GM03348 (cell line): ENCODE measurements around the gene KLF5.
A peak's percentile ranks its signal among the peaks of the same experiment; 100 is the strongest.
"Not testable (repeated sequence)": the region's sequence is repeated elsewhere in the genome, so short reads cannot be mapped to it uniquely, and the experiment has no call there.

Source experiments
- DNase-seq: peaks from one replicate; pipeline ENCODE4 v3.0.0; 2012; ENCODE audit warnings: low spot score

Gene KLF5

DNA sequence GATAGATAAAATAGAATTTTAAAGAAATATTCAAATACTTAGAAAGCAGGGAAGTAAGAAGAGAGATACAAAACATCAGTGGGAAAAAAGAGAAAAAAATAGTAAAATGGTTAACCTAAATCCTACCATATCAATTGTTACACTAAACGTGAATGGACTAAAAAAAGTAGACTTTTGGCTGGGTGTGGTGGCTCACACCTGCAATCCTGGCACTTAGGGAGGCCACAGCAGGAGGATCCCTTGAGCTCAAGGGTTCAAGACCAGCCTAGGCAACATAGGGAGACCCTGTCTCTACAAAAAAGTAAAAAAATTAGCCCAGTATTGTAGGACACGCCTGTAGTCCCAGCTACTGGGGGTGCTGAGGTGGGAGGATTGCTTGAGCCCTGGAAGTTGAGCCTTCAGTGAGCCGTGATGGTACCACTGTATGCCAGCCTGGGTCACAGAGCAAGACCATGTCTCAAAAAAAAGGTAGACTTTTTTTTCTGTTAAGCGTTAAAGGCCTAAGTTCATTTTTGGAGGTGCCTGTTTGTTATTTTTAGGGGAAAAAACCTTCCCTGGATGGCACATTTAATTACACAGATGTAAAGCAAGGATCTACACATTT is 29.6 kb downstream of the KLF5 start:
- no peak for DNase-seq

DNA sequence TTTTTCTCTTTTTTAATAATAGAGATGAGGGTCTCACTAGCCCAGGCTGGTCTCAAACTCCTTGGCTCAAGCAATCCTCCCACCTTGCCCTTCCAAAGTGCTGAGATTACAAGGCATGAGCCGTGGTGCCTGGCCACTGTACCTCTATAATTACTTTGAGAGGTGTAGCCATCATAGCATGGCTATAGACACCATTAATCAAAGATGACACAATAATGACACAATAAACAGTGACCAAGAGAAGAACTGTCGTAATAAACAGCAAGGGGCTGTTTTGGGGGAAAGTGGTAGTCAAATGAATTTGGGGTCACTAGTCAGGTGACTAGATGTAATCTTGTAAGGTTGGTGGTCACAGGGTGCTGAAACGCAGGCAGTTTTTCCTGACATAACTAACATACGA is 30.4 kb downstream of the KLF5 start:
- no peak for DNase-seq

DNA sequence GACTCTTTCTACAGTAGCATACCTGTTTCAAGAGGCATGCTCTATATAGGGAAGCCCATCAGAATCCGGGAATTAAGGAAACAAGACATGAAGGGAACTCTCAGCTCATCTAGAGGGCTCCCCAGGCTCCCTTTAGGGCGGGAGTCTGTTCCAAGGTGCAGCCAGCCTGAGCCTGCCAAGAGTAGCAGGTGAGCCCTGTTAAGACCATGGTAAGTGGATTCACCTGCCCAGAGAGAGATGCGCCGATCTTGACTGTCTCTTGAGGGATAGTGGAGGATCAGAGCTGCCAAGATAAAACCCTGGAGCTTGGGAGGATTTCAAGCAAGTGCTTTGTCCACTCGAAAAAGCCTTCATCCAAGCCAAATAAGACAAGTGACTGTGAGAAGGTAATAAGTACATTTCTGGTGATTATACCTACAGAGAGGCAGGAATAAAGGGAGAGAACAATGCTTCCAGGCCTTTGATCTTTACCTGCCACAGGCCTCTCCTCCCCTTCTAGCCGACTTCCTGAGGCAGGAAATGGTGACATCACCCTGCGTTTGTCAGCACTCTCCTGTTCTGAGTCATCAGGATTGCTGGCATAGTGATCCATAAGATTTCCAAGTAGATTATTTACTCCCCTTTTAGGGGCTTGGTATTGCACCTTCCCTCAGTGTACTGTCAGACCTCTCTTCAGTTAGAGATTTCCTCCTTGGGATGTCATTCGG is 31.5 kb downstream of the KLF5 start:
- DNase-seq: peak; percentile 57

DNA sequence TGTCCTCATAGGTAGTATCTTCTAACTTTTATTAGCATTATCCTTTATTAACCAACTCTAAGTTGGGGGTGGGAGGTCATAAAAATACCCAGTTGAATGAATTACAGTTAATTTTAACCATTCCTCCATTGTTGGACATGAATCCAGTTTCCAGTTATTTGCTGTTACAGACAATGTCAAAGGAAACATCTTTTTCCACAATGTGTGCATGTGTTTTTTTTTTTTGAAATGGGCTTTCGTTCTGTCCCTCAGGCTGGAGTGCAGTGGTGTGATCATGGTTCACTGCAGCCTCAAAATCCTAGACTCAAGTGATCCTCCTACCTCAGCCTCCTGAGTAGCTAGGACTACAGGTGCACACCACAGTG is 32.0 kb downstream of the KLF5 start:
- DNase-seq: no peak

DNA sequence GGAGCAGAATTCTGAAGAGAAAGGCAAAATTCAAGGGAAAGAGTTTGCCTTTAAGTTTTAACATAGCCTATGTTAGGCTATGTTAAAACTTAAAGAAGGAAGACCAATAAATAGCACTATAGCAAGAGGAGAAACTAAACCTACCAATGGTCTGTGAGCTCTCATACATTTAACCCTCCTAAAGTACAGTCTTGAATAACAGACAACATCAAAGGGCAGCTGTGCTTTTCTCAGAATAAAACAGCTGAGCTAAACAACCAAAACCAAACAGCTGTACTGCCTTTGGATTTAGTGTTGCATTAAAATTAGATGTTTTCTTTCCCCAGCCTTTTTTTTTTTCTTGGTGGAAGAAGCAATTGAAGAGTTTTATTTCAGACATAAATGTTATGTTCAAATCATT is 34.0 kb downstream of the KLF5 start:
- no peak for DNase-seq

DNA sequence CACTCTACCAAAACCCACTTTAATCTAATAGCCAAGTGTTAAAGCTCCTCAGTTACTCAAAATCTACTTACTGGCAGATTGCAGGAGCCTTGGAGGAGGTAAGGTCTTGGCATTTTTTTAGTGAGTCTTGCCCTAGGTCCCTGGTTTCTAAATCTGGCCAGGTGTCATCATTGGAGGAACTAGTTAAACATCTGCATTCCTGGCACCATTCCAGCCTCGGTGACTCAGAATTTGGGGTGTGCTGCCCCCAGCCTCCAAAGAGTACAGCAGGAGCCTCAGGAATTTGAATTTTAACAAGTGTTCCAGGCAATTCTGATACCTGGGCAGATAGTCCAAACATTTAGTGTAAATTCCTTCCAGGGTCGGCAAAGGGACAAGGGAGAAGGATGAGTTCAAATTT is 37.4 kb downstream of the KLF5 start:
- no peak for DNase-seq

DNA sequence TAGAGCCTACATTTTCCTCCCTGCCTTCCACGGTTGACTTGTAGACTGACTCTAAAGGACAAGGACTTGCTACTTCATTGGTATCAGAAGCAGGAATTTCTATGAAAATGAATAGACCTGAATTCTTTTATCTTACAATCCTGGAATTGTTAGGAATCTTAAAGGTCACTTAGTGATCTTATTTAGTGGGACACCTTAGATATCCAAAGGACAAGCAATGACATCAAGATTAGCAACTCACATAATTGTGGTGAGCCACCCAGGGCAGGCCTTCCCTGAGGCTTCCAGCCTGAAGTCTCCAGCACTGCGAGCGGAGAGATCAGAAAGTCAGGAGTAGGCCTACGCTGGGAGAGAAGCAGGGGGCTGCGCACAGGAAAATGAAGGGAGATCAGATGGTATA is 37.8 kb downstream of the KLF5 start:
- DNase-seq: no peak

DNA sequence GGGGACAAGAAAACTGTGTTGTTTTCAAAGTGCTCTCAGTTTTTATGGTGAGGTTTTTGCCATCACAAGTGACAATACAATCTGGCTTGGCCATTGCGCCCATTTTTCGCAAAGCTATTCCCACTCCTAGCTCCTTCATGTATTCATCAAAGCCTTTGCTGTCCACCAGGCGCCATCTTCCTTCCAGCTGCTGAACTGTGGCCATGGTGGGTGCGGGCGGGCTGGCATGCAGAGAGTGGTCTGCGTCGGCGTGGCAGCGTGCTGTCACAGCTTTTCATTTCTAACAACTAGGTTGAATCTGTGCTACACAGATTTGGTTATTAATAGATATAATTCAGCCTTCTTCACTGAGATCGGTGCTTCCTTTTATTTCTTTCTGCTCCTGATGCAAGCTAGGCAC is 42.0 kb downstream of the KLF5 start:
- not testable (repeated sequence) for DNase-seq

DNA sequence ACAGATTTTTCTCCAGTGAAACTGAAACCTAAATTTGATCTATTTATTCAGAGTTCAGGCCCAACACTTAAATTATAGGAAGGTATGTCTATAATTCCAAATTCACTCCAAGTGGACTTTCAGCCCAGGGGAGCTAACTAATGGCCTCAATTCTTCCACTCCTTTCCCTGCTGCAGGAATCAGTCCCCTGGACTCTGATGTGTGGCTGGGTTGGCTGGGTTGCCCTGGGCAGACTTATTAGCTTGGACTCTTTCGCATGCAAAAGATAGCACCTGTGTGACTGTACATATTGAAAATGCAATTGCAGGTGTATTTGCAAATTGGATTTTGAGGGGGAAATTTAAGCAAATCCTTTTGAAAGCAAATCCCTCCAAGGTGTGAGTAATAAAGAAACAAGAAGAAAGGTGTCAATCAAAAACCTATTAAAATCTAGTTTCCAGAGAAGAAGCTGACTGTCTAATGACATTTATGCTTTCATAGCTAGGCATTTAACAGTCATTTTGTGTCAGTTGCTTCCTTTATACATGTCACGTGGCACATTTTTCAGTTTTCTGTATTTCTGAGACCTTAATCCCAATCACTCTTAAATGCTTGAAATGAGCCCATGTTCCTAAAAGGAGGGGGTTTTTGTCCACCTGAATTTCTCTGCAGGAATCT is 42.7 kb downstream of the KLF5 start:
- DNase-seq: no peak

DNA sequence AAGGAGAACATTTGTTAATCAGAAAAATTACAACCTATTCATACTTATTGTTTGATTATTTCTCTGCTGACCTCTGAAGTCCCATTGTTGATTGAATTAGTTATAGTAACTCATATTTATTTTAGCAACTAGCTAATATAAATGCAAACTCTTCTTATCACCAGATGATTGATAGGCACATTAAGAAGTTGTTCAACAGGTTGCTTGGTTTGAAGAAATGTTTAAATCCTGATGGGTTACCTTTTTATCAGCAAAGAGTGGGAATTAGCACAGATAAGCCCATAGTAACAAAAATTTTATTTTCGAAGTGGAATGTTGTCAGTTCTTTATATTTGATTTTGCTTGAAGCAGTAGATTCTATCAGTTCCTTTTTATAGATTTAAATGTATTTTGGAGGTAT is 44.4 kb downstream of the KLF5 start:
- DNase-seq: no peak

DNA sequence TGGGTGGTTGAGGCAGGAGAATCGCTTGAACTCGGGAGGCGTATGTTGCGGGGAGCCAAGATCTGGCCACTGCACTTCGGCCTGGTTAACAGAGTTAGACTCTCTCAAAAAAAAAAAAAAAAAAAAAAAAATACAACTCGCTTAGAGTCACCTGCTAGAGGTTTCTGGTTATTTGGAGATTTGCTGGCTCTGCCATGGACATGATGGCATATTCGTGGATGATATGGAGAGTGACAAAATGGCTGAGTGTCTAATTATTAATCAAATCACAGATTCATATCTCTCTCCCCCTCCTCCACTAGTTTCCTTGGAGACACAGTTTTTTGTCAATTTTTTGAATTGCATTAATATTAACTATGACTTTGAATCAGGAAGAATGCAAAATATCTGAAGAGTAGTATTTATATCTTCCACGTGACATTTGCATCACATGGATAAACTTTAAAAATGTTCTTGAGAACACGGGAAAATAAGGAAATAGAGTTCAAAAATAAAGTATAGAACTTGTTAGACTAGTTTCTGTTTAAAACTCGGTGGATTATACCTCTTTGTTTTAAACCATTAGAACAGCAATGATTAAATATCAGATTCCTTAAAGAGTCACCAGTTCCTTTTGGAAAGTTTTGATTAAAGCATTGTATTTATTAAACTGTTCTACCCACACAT is 47.8 kb downstream of the KLF5 start:
- no peak for DNase-seq

DNA sequence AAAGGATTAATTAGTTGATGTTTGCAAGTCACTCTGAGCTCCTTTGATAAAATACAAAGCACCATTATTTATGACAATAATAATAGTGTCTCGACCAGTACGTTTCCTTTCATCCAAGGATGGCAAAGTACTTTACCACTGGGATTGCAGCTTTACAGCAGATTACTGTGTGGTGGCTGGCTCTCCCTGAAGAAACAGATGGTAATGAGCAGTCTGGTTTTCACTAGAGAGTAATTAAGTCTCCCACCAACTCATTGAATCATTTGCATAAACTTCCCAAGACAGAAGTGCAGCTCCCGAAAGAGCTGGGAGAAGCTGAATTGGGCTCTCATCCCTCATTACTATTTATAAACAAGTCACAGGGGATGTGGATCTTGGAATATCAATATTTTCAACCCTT is 48.7 kb downstream of the KLF5 start:
- no peak for DNase-seq

DNA sequence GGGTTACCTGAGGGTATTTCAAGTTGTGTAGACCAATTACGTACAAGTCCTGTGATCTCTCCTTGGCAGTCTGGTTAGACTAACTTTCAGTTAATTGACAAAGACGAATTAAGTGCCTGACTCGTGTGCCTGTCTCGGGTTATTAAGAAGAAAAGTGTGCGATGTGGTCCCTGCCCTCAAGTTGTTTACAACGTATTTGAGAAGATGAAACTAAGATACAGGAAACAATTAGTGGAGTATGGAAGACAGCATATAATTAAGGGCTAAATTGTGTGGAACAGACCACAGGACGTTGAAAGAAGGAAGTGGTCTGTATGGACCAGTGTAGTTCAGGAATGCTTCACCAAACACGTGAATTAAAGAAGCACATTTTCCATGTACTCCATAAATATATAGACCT is 49.2 kb downstream of the KLF5 start:
- DNase-seq: no peak

DNA sequence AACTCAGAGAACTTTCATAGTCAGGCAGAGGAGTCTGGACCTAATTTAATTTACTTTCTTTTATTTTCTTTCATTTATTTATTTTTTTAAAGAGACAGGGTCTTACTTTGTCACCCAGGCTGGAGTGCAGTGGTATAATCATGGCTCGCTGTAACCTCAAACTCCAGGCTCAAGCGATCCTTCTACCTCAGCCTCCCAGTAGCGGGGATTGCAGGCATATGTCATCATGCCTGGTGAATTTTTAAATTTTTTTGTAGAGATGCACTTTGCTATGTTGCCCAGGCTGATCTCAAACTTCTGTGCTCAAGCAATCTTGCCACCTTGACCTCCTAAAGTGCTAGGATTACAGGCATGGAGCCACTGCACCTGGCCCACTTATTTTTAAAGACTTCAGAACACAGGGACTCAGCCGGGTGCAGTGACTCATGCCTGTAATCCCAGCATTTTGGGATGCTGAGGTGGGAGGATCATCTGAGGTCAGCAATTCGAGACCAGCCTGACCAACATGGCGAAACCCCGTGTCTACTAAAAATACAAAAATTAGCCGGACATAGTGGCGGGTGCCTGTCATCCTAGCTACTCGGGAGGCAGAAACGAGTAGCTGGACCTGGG is 50.6 kb downstream of the KLF5 start:
- no peak for DNase-seq

DNA sequence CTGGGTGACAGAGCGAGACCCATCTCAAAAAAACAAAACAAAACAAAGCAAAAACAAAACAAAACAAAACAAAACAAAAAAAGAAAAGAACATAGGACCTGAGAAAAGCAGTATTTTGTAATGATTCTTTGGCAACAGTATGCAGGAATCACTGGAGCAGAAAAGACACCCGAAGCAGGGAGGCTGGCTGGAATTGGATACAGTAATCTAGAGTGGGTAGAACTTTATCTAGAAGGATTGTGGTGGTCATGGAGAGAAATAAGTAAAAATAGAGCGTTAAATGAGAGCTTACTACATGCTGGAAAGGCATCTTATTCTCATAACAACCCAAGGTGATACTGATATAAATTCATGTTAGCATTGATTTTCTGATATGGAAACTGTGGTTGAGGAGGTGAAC is 51.2 kb downstream of the KLF5 start:
- DNase-seq: no peak

DNA sequence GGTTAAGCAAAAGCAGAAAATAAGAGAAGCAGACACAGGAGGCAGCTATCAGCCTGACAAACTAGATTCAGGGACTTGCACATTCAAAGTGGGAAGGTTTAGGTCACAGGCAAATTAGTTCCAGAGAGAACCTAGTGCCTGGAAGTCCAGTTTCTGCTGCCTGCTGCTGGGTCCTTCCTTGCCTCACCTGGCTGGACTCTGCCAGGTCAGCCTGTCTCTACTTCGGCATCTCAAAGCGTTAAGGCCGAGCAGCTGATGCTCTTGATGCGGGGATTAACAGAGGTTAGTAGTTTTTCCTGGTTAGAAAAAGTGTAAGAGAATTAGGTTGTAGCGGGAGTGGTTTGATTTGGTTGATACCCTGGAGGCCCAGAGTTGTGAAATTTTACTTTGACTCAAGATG is 52.0 kb downstream of the KLF5 start:
- DNase-seq: no peak

DNA sequence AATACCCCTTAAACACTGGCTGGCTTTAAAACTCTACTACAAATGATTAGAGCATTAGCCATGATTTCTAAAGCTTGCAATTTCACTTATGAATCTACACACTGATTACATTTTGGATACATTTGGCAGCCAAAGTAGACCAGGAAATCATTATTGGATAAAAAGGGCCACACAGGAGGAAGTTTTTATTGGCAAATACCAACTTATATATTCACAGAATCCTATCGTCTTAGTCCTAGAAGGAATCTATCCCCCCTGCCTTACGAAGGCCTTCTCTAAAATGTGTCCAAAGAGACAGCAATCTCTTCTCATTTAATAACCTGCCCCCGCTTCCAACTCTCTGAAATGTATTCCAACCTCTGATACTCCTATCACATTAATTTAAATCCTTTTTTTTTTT is 52.5 kb downstream of the KLF5 start:
- no peak for DNase-seq

DNA sequence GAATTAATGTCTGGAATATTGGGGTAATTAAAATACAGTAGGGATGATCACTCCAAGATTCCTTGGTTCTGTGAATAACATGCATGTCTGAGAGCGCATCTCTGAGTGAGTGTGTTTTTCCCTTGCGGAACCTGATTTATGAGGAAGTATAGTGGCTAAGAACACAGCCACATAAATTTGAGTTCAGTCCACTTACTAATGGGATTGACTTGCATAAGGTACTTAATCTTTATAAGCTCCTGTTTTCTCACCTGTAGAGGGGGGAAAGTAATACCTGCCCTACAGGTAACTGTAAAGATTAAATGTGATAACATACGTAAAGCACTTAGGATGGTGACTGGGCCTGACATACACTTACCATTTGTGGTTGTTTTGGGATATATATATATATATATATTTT is 60.8 kb downstream of the KLF5 start:
- DNase-seq: no peak
